ENCODE data around the gene TEC.
A peak's percentile ranks its signal among the peaks of the same experiment; 100 is the strongest.
"Not testable (repeated sequence)": the region's sequence is repeated elsewhere in the genome, so short reads cannot be mapped to it uniquely, and the experiment has no call there.

The TEC gene

DNA sequence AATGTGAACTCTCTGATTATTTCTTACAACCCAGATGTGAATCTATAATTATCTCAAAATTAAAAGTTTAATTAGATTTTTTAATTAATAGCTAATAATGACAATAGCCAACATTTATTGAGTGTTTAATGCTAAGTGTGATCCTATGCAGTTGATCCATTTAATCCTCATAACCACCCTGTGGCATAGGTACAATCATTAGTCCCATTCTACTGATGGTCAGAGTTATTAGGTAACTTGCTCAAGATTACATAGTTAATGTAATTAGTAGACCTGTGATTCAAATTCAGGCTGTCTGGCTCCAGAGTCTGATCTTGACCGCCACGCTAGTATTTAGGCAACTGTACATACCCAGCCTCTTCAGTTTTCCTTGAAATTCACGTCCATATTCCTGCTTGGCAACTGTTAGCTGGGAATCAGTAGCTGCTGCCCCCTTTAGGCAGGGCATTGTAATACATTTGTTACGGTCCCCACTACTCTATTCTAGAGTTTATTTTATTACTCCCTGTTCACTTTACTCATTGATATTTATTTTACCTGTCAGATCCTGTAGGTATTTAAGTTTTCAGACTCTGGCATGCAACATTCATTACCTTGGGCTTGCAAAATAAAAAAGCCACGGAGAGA is 20.6 kb upstream of the TEC start:
- ChIA-PET POLR2A (no interaction called here), CTCF (interaction anchor here (0.9 to 2.1 kb wide), 7 partner anchors 8 to 203 kb away, joined by 3 to 8 read pairs (median 3); no protein-coding TSS in a partner anchor)
- H3K4me3 ChIP-seq (ENCODE audit: low read depth, low read length) = no peak overlapping the region
- TF ChIP-seq, protein P1, sequence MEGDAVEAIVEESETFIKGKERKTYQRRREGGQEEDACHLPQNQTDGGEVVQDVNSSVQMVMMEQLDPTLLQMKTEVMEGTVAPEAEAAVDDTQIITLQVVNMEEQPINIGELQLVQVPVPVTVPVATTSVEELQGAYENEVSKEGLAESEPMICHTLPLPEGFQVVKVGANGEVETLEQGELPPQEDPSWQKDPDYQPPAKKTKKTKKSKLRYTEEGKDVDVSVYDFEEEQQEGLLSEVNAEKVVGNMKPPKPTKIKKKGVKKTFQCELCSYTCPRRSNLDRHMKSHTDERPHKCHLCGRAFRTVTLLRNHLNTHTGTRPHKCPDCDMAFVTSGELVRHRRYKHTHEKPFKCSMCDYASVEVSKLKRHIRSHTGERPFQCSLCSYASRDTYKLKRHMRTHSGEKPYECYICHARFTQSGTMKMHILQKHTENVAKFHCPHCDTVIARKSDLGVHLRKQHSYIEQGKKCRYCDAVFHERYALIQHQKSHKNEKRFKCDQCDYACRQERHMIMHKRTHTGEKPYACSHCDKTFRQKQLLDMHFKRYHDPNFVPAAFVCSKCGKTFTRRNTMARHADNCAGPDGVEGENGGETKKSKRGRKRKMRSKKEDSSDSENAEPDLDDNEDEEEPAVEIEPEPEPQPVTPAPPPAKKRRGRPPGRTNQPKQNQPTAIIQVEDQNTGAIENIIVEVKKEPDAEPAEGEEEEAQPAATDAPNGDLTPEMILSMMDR (IDR thresholded peaks at IDR 0.05; ENCODE audit: insufficient read depth, low read length, missing control alignments) = peak; percentile 43
- DNase-seq (ENCODE audit: low read depth, low spot score) = no peak

DNA sequence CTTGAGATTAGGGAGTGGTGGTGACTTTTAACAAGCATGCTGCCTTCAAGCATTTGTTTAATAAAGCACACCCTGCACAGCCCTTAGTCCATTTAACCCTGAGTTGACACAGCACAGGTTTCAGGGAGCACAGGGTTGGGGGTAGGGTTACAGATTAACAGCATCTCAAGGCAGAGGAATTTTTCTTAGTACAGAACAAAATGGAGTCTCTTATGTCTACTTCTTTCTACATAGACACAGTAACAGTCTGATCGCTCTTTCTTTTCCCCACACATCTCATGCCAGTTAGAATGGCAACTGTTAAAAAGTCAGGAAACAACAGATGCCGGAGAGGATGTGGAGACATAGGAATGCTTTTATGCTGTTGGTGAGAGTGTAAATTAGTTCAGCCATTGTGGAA is 16.4 kb upstream of the TEC start:
- DNase-seq (ENCODE audit: low read depth, low spot score); H3K4me3 ChIP-seq (ENCODE audit: low read depth, low read length); POLR2A ChIA-PET; CTCF ChIA-PET: not testable (repeated sequence)

DNA sequence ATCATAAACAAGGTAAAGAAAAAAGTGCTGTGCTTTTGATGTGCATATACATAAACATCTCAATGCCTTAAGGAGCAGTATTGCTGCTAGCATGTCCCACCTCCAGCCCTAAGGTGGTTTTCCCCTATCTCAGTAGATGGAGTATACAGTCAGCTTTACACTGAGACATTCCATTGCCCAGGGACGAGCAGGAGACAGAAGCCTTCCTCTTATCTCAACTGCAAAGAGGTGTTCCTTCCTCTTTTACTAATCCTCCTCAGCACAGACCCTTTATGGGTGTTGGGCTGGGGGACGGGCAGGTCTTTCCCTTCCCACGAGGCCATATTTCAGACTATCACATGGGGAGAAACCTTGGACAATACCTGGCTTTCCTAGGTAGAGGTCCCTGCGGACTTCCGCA is 16.0 kb upstream of the TEC start:
- POLR2A ChIA-PET; DNase-seq (ENCODE audit: low read depth, low spot score); CTCF ChIA-PET; H3K4me3 ChIP-seq (ENCODE audit: low read depth, low read length): not testable (repeated sequence)

DNA sequence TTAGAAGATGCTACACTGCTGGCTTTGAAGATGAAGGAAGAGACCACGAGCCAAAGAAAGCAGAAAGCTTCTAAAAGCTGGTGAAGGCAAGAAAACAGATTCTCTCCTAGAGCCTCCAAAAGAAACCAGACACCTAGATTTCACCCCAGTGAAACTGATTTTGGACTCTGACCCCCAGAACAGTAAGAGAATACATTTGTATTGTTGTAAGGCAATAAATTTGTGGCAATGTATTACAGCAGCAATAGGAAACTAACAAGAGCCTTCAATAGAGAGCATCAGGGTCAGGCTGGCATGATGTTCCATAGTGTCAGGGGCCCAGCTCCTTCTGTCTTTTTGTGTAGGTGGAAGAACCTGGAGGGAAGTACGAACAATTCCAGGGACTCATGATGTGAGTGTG is 6.0 kb upstream of the TEC start:
- ChIA-PET POLR2A (no interaction called here), CTCF (interaction anchor here (0.7 to 1.8 kb wide), 3 partner anchors 9 to 55 kb away, joined by 3 to 8 read pairs (median 4); no protein-coding TSS in a partner anchor)
- TF ChIP-seq, protein P1 (IDR thresholded peaks at IDR 0.05; ENCODE audit: insufficient read depth, low read length, missing control alignments) = no peak
- DNase-seq (ENCODE audit: low read depth, low spot score) = no peak
- H3K4me3 ChIP-seq (ENCODE audit: low read depth, low read length) = no peak overlapping the region

DNA sequence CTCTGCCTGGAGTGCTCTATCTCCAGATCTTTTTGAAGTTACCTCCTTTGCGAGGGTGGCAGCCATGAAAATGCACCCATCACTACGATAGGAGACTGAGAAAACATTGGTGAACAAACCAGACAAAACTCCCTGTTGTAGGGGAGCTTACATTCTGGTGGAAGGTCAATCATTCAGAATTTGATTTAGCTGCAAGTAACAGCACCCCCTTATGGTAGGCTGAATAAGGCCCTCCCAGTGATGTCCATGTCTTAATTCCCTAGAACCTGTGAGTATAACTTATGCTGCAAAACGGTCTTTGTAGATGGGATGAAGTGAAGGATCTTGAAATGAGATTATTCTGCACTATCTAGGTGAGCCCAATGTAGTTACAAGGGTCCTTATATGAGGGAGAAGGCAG is 5.6 kb upstream of the TEC start:
- CTCF ChIA-PET = interaction anchor here (0.7 to 1.8 kb wide), 3 partner anchors 8 to 55 kb away, joined by 3 to 6 read pairs (median 4); no protein-coding TSS in a partner anchor
- DNase-seq (ENCODE audit: low read depth, low spot score) = no peak
- POLR2A ChIA-PET = no interaction called here
- no peak overlapping the region for H3K4me3 ChIP-seq (ENCODE audit: low read depth, low read length)
- TF ChIP-seq, protein P1 (IDR thresholded peaks at IDR 0.05; ENCODE audit: insufficient read depth, low read length, missing control alignments) = peak; percentile 22

DNA sequence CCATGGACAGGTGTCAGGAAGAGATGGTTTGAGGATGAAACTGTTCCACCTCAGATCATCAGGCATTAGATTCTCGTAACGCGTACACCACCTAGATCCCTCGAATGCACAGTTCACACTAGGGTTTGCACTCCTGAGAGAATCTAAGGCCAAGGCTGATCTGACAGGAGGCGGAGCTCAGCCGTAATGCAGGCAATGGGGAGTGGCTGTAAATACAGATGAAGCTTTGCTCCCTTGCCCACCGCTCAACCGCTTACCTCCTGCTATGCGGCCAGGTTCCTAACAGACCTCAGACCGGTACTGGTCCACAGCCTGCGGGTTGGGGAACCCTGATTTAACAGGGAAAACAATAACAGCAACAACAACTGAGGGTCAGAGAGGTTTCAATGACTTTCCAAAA is 2.0 kb upstream of the TEC start:
- ChIA-PET CTCF (no interaction called here), POLR2A (no interaction called here)
- H3K4me3 ChIP-seq (ENCODE audit: low read depth, low read length) = no peak overlapping the region
- TF ChIP-seq, protein P1 (IDR thresholded peaks at IDR 0.05; ENCODE audit: insufficient read depth, low read length, missing control alignments) = no peak
- DNase-seq (ENCODE audit: low read depth, low spot score) = no peak

DNA sequence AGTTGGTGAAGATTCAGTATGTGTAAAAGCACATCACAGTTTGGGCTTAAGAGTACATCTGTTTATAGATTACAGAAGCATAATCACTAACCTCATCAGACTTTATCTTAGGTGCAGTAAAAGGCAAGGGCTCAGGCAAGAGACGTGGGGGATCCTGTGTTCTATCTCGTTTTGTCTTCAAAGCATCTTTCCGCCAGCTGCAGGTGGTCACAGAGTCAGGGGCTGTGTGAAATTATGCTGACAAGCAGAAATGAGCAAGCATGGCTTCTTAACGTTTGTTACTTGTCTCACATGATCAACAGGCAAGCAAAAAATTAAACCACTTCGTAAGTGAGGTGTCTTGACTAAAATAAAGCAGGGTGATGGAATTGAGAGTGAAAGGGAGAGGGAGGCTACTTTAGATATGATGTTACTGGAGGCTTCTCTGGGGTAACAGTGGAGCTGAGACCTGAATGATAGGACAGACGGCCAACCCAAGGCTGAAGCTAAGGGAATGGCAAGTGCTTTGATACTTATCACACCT is 1.4 kb upstream of the TEC start:
- ChIA-PET POLR2A (no interaction called here), CTCF (interaction anchor here (0.5 to 1.0 kb wide), 2 partner anchors 8 to 20 kb away, joined by 3 read pairs; no protein-coding TSS in a partner anchor)
- H3K4me3 ChIP-seq (ENCODE audit: low read depth, low read length) = no peak overlapping the region
- no peak for DNase-seq (ENCODE audit: low read depth, low spot score)
- TF ChIP-seq, protein P1 (IDR thresholded peaks at IDR 0.05; ENCODE audit: insufficient read depth, low read length, missing control alignments) = no peak
